Measurements from ENCODE around the gene TOP3A.

TOP3A gene

DNA sequence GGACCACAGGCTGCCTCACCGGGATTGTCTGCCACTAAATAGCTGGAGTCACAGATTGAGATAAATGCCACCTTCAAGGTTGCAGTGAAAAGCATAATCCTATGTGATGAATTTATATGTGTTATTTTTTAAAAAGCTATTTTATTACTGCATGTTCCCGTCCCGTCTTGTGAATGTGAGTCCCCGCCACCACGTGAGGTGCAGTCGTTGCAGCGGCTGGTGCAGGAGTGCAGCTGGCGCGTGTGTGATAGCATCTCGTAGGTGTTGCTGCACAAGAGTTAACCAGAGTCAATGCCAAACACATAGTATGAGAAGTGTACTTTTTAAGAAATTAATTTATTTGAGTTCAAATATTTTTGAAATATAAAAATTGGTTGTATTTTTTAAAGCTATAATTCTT, 12.8 kb upstream of the TOP3A start:
- H3K27me3 Mint-ChIP-seq, result no peaks in the 10 kb centered on the region
- no peaks in the 10 kb centered on the region for H3K9me3 Mint-ChIP-seq
- H3K36me3 Mint-ChIP-seq, result peaks cover 2% of the 10 kb centered on the region
- peaks cover 20% of the 10 kb centered on the region for H3K4me1 Mint-ChIP-seq
- H3K4me3 Mint-ChIP-seq, result no peak overlapping the region
- no peak overlapping the region for H3K27ac Mint-ChIP-seq

- no peak overlapping the region for H3K4me3 Mint-ChIP-seq
- no peaks in the 10 kb centered on the region for H3K36me3 Mint-ChIP-seq
- no peaks in the 10 kb centered on the region for H3K27me3 Mint-ChIP-seq
- no peak overlapping the region for H3K27ac Mint-ChIP-seq
- H3K4me1 Mint-ChIP-seq, result peaks cover 22% of the 10 kb centered on the region
- no peaks in the 10 kb centered on the region for H3K9me3 Mint-ChIP-seq
Observed at GRCh38 chr17:18327093-18327492, 12.3 kb upstream of the TOP3A start.

DNA sequence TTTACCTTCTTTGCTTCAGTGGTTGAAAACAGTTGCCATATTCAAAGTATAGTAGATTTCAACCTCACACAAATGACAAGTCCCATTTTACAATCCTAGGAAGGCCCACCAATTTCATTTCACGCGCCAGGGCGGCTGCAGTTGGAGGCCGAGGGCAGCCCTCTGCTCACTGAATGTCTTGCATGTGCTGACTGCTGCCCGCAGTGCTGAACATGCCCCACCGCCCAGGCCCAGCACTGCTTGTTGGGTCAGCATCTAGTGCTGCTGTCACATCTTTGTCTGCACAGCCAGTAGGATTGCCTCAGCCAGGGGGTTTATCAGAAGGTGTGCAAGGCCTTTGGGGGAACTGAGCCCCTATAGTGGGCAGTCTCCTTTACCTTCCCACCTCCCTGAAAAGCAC, 11.8 kb upstream of the TOP3A start:
- no peaks in the 10 kb centered on the region for H3K36me3 Mint-ChIP-seq
- H3K9me3 Mint-ChIP-seq, result no peaks in the 10 kb centered on the region
- no peak overlapping the region for H3K4me3 Mint-ChIP-seq
- H3K27me3 Mint-ChIP-seq, result no peaks in the 10 kb centered on the region
- peaks cover 21% of the 10 kb centered on the region for H3K4me1 Mint-ChIP-seq
- H3K27ac Mint-ChIP-seq, result peak overlapping the region; percentile 12

DNA sequence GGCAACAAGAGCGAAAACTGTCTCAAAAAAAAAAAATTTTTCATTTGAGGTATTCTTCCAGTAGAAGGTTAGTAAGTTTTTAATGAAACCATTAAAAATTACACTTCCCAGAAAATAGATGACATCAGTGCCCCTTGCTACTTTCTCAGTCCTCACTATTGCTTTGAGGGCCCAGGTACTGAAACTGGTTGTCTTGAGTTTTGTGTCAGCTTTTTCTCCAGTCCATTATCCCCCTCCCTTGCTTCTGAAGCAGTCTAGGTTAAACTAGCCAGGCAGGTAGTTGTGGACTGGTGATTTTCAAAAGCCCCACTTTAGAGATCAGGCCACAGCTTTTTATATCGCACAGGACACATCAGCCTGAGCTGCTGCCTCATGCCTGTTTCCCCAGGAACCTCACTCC, 11.2 kb upstream of the TOP3A start:
- no peaks in the 10 kb centered on the region for H3K9me3 Mint-ChIP-seq
- no peak overlapping the region for H3K4me3 Mint-ChIP-seq
- H3K4me1 Mint-ChIP-seq, result peaks cover 21% of the 10 kb centered on the region
- no peak overlapping the region for H3K27ac Mint-ChIP-seq
- no peaks in the 10 kb centered on the region for H3K36me3 Mint-ChIP-seq
- no peaks in the 10 kb centered on the region for H3K27me3 Mint-ChIP-seq

DNA sequence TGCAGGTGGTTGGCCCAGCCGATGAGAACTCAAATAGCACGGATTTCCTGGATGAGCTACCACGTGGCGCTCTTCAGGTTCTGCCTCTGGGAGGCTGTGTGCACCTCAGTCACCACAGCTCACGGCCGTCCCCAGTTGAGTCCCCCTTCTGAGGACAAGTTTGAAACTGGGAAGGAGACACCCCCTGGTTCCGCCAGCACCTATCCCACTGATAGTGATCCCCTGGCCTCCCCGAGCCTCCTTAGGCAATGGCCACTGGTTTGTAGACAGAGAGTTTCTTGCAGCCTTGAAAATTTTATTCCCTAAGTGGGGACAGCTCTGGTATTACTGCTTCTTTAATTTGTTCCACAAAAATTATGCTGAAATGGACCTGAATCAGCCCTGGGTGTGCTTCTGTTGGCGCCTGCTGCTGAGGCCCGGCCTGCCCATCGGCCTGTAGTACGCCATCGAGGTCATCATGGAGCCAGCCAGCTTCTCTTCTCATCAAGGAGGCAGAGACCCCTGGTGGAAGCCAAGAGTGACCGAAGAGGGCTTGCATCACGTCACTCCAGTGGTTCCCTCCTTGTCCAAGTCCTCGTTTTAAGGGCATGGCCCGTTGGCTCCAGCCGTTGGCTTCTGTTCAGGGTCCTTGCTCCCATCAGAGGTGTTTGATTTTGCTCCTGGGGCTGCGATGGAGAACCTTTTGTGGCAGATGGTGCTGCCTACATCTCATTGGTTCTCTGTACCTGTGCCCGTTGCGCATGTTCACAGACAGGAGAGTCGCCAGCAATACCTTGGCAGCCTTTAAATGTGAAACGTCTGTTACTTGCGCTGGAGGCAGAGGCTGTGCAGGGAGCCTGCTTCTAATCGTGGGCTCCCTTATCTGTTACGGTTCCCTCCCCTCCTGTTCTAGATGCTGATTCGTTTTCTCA, 9.6 kb upstream of the TOP3A start:
- Mint-ChIP-seq H3K36me3 (no peaks in the 10 kb centered on the region), H3K4me3 (no peak overlapping the region), H3K9me3 (no peaks in the 10 kb centered on the region), H3K27ac (no peak overlapping the region), H3K4me1 (peaks cover 37% of the 10 kb centered on the region), H3K27me3 (no peaks in the 10 kb centered on the region)

GRCh38 chr17:18323507-18324139, 8.8 kb upstream of the TOP3A start:
- H3K4me3 Mint-ChIP-seq, result no peak overlapping the region
- H3K9me3 Mint-ChIP-seq, result no peaks in the 10 kb centered on the region
- no peaks in the 10 kb centered on the region for H3K27me3 Mint-ChIP-seq
- H3K36me3 Mint-ChIP-seq, result no peaks in the 10 kb centered on the region
- H3K4me1 Mint-ChIP-seq, result peaks cover 44% of the 10 kb centered on the region
- H3K27ac Mint-ChIP-seq, result no peak overlapping the region

DNA sequence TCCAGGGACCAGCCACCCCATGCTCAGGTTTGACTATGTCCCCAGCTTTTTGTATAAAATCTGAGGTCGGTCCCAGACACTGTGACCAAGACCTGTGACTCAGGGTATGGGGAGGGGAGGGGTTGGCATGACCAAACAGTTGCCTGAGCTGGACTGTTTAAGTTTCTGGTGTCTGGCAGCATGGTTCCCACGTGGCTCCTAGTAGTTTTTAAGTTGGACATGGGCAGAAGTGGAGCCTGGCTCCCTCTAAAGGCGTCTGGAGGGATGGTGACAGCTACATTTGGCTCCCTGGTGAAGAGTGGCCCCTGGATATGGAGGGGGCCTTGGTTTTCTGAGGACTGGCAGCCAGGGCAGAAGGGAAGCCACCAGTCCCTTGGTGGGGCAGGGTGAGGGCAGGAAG, 8.2 kb upstream of the TOP3A start:
- Mint-ChIP-seq H3K4me3 (no peak overlapping the region), H3K27me3 (no peaks in the 10 kb centered on the region), H3K9me3 (no peaks in the 10 kb centered on the region), H3K36me3 (no peaks in the 10 kb centered on the region), H3K4me1 (peaks cover 49% of the 10 kb centered on the region), H3K27ac (no peak overlapping the region)

- Mint-ChIP-seq H3K4me3 (no peak overlapping the region), H3K9me3 (no peaks in the 10 kb centered on the region), H3K27ac (no peak overlapping the region), H3K4me1 (peaks cover 53% of the 10 kb centered on the region), H3K27me3 (no peaks in the 10 kb centered on the region), H3K36me3 (no peaks in the 10 kb centered on the region)
Observed at GRCh38 chr17:18322522-18322921, 7.7 kb upstream of the TOP3A start.

DNA sequence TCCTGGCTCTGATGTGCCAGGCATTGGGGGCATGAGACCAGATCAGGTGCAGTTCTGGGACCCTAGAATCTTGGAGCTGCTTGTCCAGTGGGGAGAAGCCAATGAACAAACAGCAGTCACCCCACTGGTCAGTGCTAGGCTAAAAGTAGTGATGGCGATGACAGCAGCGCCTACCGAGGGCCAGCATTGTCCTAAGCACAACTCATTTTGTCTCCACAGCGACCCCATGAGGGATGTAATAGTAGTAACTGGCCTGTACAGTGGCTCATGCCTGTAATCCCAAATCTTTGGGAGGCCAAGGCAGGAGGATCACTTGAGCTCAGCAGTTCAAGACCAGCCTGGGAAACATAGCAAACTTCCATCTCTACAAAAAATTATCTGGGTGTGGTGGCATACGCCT, 6.5 kb upstream of the TOP3A start:
- Mint-ChIP-seq H3K4me1 (peaks cover 60% of the 10 kb centered on the region), H3K9me3 (no peaks in the 10 kb centered on the region), H3K27me3 (no peaks in the 10 kb centered on the region), H3K36me3 (peaks cover 5% of the 10 kb centered on the region), H3K27ac (no peak overlapping the region), H3K4me3 (no peak overlapping the region)

DNA sequence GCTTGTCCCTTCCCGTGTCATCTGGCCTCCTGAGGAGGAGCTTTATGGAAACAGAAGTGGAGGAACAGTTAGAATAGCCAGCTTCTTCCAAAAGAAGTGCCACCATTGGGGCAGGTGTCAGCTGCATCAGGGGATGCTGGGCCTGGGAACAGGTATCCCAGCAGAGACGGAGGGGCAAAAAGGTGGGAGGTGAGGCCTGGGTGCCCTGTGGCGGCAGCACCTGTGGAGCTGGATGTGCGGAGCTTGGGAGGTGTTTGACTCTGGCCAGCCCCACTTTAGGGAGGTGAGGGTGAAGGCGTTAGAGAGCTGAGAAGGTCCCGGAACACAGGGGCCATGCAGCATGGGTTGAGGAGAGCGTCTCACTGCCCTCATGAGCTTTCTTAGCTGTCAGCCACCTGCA, 5.5 kb upstream of the TOP3A start:
- Mint-ChIP-seq H3K9me3 (no peaks in the 10 kb centered on the region), H3K4me3 (no peak overlapping the region), H3K36me3 (peaks cover 5% of the 10 kb centered on the region), H3K27ac (no peak overlapping the region), H3K27me3 (no peaks in the 10 kb centered on the region), H3K4me1 (peaks cover 66% of the 10 kb centered on the region)

DNA sequence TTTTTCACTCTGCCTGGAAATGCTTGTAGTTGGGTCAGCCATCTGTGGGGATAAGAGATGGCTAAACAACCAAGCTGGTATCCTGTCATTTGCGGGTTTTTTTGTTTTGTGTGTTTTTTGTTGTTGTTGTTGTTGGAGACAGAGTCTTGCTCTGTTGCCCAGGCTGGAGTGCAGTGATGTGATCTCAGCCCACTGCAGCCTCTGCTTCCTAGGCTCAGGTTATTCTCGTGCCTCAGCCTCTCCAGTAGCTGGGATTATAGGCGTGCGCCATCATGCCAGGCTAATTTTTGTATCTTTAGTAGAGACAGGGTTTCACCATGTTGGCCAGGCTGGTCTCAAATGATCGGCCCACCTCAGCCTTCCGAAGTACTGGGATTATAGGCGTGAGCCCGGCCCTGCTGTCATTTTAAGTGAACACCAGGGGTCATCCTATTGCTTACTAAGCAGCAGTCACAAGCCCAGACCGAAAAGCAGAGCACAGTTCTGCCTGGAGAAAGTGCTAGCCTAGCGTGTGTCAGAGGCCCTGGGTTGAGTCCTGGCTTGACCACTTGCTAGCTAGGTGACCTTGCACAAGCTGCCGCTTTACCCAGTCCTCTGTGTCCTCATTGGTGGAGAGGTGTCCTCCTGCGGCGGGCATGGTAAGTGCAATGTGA, 4.9 kb upstream of the TOP3A start:
- H3K9me3 Mint-ChIP-seq, result no peaks in the 10 kb centered on the region
- H3K27me3 Mint-ChIP-seq, result no peaks in the 10 kb centered on the region
- H3K36me3 Mint-ChIP-seq, result peaks cover 5% of the 10 kb centered on the region
- H3K4me3 Mint-ChIP-seq, result peak overlapping the region; percentile 70
- H3K27ac Mint-ChIP-seq, result no peak overlapping the region
- H3K4me1 Mint-ChIP-seq, result peaks cover 61% of the 10 kb centered on the region

DNA sequence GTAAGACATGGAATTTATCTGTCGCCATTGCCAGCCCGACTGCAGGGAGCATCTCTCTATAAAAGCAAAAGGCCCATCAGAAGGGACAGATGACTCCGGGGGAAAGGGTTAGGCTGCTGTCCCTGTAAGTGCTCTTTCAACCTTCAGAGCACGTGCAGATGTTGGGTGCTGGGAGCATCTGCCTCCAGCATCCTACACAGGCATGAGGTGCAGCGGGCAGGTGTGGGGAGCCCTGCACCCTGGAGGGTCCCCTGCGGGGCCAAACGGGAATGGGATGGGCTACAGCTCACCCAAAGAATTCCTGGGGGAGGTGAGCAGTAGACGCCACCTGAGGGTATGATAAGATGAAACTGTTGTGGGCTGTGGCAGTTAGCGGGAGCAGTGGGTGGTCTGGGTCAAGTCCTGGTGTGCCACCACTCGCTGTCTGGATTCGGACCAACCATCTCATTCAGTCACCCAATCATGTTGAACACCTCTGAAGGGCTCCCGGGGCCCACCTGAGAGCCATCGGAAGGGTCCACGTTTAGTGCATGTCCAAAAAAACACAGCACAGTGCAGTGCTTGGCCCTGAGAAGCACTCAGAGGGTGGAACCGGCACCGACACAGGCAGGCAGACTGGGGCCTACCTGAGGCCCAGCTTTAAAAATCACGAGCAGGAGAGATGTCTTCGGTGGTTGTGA, 4.1 kb upstream of the TOP3A start:
- Mint-ChIP-seq H3K36me3 (peaks cover 5% of the 10 kb centered on the region), H3K9me3 (no peaks in the 10 kb centered on the region), H3K27me3 (no peaks in the 10 kb centered on the region), H3K4me3 (peak overlapping the region; percentile 59), H3K27ac (no peak overlapping the region), H3K4me1 (peaks cover 64% of the 10 kb centered on the region)

DNA sequence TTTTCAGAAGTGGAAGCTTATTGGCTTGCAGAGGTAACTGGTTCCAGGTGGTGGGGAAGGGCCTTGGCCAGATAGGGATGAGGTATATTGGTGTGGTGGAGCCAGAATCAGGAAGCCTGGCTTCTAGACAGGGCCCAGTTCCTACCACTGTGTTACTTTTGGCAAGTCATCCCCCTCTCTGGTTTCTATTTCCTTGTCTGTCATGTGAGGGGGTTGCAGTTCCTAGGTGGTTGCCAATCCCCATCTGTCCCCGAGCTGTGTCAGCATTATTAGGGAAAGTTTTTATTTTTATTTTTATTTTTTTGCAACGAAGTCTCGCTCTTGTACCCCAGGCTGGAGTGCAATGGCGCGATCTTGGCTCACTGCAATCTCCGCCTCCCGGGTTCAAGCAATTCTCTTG, 3.3 kb upstream of the TOP3A start:
- peak overlapping the region; percentile 57 for H3K4me3 Mint-ChIP-seq
- peaks cover 71% of the 10 kb centered on the region for H3K4me1 Mint-ChIP-seq
- no peaks in the 10 kb centered on the region for H3K9me3 Mint-ChIP-seq
- H3K36me3 Mint-ChIP-seq, result peaks cover 5% of the 10 kb centered on the region
- no peaks in the 10 kb centered on the region for H3K27me3 Mint-ChIP-seq
- H3K27ac Mint-ChIP-seq, result peak overlapping the region; percentile 68

DNA sequence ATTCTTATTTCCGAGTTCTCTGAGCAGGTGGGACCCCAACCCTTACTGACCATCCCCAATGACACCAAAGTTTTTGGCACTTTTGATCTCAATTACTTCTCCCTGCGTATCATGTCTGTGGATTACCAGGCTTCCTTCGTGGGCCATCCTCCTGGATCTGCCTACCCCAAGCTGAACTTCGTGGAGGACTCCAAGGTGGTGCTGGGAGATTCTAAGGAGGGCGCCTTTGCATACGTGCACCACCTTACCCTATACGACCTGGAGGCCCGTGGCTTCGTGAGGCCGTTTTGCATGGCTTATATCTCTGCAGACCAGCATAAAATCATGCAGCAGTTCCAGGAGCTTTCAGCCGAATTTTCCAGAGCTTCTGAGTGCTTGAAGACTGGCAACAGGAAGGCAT, 1.2 kb upstream of the TOP3A start:
- no peak overlapping the region for H3K27ac Mint-ChIP-seq
- H3K4me3 Mint-ChIP-seq, result peak overlapping the region; percentile 91
- no peaks in the 10 kb centered on the region for H3K27me3 Mint-ChIP-seq
- H3K36me3 Mint-ChIP-seq, result peaks cover 7% of the 10 kb centered on the region
- no peaks in the 10 kb centered on the region for H3K9me3 Mint-ChIP-seq
- peaks cover 74% of the 10 kb centered on the region for H3K4me1 Mint-ChIP-seq

DNA sequence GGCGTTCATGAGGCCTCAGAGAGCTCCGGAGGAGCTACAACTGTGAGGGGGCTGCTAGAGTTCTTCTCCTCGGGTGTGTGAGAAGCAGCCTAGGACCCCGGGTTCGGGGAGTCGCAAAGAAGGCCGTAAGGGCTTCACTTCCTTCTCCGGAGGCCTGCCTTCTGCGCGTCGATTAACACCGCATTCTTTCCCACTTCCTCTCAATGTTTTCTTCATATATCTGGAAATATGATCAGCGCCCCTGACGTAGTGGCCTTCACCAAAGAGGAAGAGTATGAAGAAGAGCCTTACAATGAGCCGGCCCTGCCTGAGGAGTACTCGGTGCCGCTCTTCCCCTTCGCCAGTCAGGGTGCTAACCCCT, 748 bp upstream of the TOP3A start:
- H3K9me3 Mint-ChIP-seq, result no peaks in the 10 kb centered on the region
- peak overlapping the region; percentile 91 for H3K4me3 Mint-ChIP-seq
- peak overlapping the region; percentile 99 for H3K27ac Mint-ChIP-seq
- no peaks in the 10 kb centered on the region for H3K27me3 Mint-ChIP-seq
- H3K36me3 Mint-ChIP-seq, result peaks cover 7% of the 10 kb centered on the region
- peaks cover 72% of the 10 kb centered on the region for H3K4me1 Mint-ChIP-seq

Data from activated naive CD4-positive, alpha-beta T cell treated with anti-CD3 and anti-CD28 coated beads, Interleukin-2, amount 50 U/mL, for 24 hours (primary cell).